ENCODE results near the gene CCDC57. TPM values are rescaled to one million over a fixed set of nuclear protein-coding genes. Genes with fewer than 3 reads are reported as not detected.

Gene CCDC57
- total and polyA plus RNA-seq, 2 of the 8 experiments (the other 6 are each of a cell fraction or from before 2014, with no cell fraction given): 8.4 to 12.9 TPM

GRCh38 chr17:82107341-82107860 is 105.2 kb downstream of the CCDC57 start (continued):
- no peak for TF ChIP-seq EP300 (IDR thresholded peaks at IDR 0.05; ENCODE audit: borderline replicate concordance in 1 of 2, low read depth in 2 of 2, low read length in 2 of 2)
- no peak for TF ChIP-seq RNF2 (IDR thresholded peaks at IDR 0.05; ENCODE audit: borderline replicate concordance, low read depth, low read length, missing control alignments, poor library complexity, severe bottlenecking)
- 0 out of 4 replicates have a peak, but pooled peaks of 1 of the 2 experiments have one; percentile 21 for TF ChIP-seq SIN3A (conservative IDR thresholded peaks at IDR 0.05 in 1 of 2, IDR thresholded peaks at IDR 0.05 in 1 of 2; ENCODE audit: low read depth in 1 of 2, low read length in 2 of 2)
- TF ChIP-seq RAD21 (IDR thresholded peaks at IDR 0.05 in 1 of 2, conservative IDR thresholded peaks at IDR 0.05 in 1 of 2; ENCODE audit: low read depth in 2 of 2, low read length in 2 of 2): peak in 1 of 2 experiments; percentile 17; a peak in 1 of 4 replicates
